ENCODE results near the gene TRPV4.

The TRPV4 gene

GRCh38 chr12:109828754-109829511 is 4.3 kb downstream of the TRPV4 start:
- DNase-seq (ENCODE audit: low read depth in 2 of 2) = no peak

- no peak for DNase-seq (ENCODE audit: low read depth in 2 of 2)
Observed at GRCh38 chr12:109827566-109828550, 5.3 kb downstream of the TRPV4 start.

DNA sequence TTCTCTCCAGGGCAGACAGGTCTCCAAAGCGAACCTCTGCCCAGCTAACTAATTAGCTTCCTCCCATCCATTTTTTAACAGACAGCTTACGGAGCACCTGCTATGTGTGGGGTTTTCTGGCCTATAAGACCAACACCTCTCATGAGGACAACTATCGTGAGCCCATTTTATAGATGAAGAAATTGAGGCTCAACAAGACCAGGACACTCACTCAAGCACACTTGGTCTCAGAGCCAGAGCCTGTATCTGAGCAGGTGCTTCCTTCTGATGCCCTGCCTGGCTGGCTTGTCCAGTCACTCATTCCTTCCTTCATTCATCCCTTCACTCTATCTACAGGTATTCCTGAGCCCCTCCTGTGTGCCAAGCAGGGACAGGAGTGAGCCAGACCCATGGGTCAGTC is 6.1 kb downstream of the TRPV4 start:
- DNase-seq (ENCODE audit: low read depth in 2 of 2) = no peak

DNA sequence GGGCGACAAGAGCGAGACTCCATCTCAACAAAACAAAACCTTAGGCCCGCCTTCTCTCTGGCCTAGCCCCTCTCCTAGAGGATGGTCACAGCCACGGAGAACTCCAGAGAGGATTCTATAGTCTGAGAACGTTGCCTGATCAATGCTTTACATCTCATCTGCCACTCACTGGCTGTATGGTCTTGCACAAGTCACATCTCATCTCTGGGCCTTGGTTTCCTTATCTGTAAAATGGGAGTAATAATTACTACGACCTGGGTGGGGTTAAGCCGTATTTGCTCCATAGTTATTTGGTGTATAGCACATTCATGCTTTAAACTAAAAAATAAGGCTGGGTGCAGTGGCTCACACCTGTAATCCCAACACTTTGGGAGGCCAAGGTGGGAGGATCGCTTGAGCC is 8.5 kb downstream of the TRPV4 start:
- no peak for DNase-seq (ENCODE audit: low read depth in 2 of 2)

GRCh38 chr12:109822951-109823411 is 10.2 kb downstream of the TRPV4 start:
- DNase-seq (ENCODE audit: low read depth in 2 of 2) = no peak

DNA sequence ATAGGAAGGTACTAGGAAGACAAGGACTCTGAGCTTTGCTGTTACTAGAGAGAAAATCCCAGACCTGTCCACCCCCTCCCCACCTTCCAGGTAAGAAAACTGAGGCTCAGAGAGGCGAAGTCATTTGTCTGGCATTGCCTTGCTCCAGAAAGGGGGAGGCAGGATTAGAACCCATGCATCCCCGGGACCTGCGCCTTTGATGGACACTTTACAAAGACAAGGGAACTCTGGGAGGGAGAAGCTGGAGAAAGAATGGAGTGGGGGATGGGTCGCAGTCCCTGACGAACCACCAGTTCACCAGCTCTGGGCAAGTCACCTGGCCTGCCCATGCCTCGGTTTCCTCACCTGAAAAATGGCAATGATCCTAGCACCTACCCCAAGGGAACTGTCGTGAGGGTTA is 10.8 kb downstream of the TRPV4 start:
- DNase-seq (ENCODE audit: low read depth in 2 of 2) = no peak

DNA sequence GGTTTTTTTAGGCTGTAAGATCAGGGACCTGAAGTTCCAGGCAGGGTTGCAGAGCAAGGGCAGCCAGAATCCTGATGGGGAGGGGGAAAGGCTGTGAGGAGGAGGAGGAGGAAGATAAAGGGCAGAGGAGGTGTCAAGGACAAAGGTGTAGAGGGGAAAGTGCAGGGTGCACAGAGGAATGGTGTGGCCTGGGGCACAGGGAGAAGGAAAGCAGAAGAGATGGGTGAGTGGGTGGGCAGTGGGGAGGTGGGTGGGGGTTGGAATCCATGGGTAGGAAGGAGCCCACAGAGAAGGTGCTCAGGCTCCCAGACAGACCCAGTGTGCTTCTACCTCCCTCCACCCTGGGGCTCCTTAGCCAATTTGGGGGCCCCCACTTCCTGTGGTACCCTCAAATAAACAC is 11.2 kb downstream of the TRPV4 start:
- no peak for DNase-seq (ENCODE audit: low read depth in 2 of 2)

GRCh38 chr12:109820816-109821381 is 12.3 kb downstream of the TRPV4 start:
- no peak for DNase-seq (ENCODE audit: low read depth in 2 of 2)

GRCh38 chr12:109818905-109819500 is 14.2 kb downstream of the TRPV4 start:
- no peak for DNase-seq (ENCODE audit: low read depth in 2 of 2)

- DNase-seq (ENCODE audit: low read depth in 2 of 2) = no peak
Observed at GRCh38 chr12:109818253-109818652, 14.9 kb downstream of the TRPV4 start.

- no peak for DNase-seq (ENCODE audit: low read depth in 2 of 2)
Observed at GRCh38 chr12:109817627-109818231, 15.5 kb downstream of the TRPV4 start.

- DNase-seq (ENCODE audit: low read depth in 2 of 2) = no peak
Observed at GRCh38 chr12:109816870-109817269, 16.3 kb downstream of the TRPV4 start.

GRCh38 chr12:109815757-109816617 is 17.2 kb downstream of the TRPV4 start:
- no peak for DNase-seq (ENCODE audit: low read depth in 2 of 2)

GRCh38 chr12:109815225-109815624 is 18.0 kb downstream of the TRPV4 start:
- no peak for DNase-seq (ENCODE audit: low read depth in 2 of 2)

- DNase-seq (ENCODE audit: low read depth in 2 of 2) = no peak
Observed at GRCh38 chr12:109814600-109815150, 18.5 kb downstream of the TRPV4 start.

DNA sequence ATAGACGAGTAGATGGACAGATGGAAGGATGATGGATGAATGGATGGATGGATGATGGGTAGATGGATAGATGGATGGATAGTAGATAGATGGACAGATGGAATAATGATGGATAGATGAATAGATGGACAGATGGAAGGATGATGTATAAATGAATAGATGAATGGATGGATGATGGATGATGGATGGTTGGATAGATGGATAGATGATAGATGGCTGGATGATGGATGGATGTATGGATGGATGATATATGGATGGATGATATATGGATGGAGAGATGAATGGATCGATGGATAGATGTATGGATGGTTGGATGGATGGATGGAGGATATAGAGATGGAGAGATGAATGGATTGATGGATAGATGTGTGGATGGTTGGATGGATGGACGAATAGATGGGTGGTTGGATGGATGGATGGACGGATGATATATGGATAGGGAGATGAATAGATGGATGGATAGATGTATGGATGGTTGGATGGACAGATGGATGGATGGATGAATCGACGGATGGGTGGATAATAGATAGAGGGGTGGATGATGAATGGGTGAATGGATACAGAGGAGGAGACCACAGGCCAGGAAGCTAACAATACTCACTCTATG is 19.3 kb downstream of the TRPV4 start:
- DNase-seq (ENCODE audit: low read depth in 2 of 2) = no peak

GRCh38 chr12:109811624-109811995 is 21.6 kb downstream of the TRPV4 start:
- no peak for DNase-seq (ENCODE audit: low read depth in 2 of 2)

GRCh38 chr12:109810954-109811623 is 22.1 kb downstream of the TRPV4 start:
- DNase-seq (ENCODE audit: low read depth in 2 of 2) = no peak

Data from stimulated activated CD4-positive, alpha-beta T cell treated with anti-CD3 and anti-CD28 coated beads, Interleukin-12 subunit alpha, Interleukin-12 subunit beta, amount 100 ng/mL, for 24 hours (primary cell).